Measurements from ENCODE around the gene FCGR3B.
"Not testable (repeated sequence)": the region's sequence is repeated elsewhere in the genome, so short reads cannot be mapped to it uniquely, and the experiment has no call there.

Gene FCGR3B

GRCh38 chr1:161631076-161631475 lies at the start of gene FCGR3B:
Gene FCGR3B (minus strand): TSS chr1:161631176. CDS start chr1:161631094, 82 bp downstream.
- TF ChIP-seq, protein P1, sequence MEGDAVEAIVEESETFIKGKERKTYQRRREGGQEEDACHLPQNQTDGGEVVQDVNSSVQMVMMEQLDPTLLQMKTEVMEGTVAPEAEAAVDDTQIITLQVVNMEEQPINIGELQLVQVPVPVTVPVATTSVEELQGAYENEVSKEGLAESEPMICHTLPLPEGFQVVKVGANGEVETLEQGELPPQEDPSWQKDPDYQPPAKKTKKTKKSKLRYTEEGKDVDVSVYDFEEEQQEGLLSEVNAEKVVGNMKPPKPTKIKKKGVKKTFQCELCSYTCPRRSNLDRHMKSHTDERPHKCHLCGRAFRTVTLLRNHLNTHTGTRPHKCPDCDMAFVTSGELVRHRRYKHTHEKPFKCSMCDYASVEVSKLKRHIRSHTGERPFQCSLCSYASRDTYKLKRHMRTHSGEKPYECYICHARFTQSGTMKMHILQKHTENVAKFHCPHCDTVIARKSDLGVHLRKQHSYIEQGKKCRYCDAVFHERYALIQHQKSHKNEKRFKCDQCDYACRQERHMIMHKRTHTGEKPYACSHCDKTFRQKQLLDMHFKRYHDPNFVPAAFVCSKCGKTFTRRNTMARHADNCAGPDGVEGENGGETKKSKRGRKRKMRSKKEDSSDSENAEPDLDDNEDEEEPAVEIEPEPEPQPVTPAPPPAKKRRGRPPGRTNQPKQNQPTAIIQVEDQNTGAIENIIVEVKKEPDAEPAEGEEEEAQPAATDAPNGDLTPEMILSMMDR (IDR thresholded peaks at IDR 0.05; ENCODE audit: extremely low read depth, insufficient read depth, missing control alignments), result no peak
- DNase-seq (ENCODE audit: low spot score), result no peak
- in situ Hi-C loops (cut with MboI; ENCODE audit: low pct_unique_long_range_greater_than_20kb, low sequenced_read_pairs, unreplicated experiment), result loop anchor here (25.0 kb wide), 1 partner anchor 106 kb away; the partner anchor contains the start of gene DUSP12

DNA sequence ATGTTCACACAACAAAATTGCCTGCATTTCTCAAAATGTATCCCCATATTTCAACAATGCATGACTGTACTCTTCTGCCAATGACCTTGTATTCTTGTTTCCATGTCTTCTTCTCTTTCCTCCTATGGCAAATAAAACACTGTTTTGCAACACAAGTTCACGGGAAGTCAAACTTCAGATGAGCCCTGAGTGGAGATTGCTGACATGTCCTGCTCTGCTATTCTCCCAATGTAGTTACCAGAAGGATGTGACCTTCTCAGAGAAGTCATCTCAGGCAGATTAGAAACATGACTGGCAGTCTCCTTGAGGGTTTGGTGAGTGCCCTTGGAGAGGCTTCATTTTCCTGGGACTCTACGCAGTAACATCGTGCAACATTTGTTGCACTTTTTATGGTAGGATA lies 47.5 kb upstream of the FCGR3B start:
- in situ Hi-C loops (cut with MboI; ENCODE audit: low pct_unique_long_range_greater_than_20kb, low sequenced_read_pairs, unreplicated experiment), result no loop called here
- TF ChIP-seq, protein P1 (IDR thresholded peaks at IDR 0.05; ENCODE audit: extremely low read depth, insufficient read depth, missing control alignments), result no peak
- DNase-seq (ENCODE audit: low spot score), result no peak

DNA sequence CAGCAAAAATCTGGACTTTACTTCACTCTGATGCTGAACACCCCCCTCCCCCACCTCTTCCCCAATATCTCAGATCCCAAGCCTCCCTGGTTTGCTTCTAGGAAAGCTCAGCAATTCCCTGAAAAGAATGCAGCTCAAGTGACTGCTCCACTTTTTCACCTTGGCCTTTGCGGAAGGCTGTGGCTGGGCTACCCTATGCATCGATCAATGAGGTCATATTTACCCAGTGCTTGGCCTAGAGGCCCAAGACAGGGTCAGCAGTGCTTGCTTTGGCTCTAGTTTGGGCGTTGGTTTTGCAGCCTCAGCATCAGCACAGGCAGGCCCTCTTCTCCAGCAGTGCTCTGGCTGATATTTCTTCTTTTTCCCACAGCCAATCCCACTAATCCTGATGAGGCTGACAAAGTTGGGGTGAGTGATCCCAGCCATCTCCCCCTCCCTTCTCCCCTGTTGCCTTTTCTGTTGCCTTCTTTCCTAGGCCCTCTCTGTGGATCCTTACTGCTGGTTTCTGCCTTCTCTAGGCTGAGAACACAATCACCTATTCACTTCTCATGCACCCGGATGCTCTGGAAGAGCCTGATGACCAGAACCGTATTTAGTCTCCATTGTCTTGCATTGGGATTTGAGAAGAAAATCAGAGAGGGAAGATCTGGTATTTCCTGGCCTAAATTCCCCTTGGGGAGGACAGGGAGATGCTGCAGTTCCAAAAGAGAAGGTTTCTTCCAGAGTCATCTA lies 46.1 kb upstream of the FCGR3B start:
- in situ Hi-C loops (cut with MboI; ENCODE audit: low pct_unique_long_range_greater_than_20kb, low sequenced_read_pairs, unreplicated experiment), result no loop called here

DNA sequence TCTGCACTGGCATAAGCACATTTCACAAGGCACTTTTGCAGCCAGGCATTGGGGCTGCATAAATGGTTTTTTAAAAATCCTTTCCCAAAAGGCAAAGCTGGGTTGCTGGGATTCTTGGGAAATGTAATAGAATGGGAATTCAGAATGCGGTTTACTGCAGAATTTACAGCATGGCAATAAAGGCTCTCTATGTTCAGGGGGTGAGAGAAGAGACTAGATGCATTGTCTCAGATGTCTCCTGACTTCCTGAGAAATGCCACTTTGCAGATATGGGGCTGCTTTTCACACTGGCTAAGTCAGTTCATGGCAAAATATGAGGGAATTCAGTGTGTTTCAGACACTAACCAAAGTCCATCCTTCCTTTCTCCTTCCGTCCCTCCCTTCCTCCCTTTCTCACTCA lies 45.5 kb upstream of the FCGR3B start:
- DNase-seq (ENCODE audit: low spot score), result no peak
- TF ChIP-seq, protein P1 (IDR thresholded peaks at IDR 0.05; ENCODE audit: extremely low read depth, insufficient read depth, missing control alignments), result no peak
- in situ Hi-C loops (cut with MboI; ENCODE audit: low pct_unique_long_range_greater_than_20kb, low sequenced_read_pairs, unreplicated experiment), result no loop called here

More for the DNA sequence above, 46.1 kb upstream of the FCGR3B start:
- TF ChIP-seq, protein P1 (IDR thresholded peaks at IDR 0.05; ENCODE audit: extremely low read depth, insufficient read depth, missing control alignments), result no peak
- DNase-seq (ENCODE audit: low spot score), result no peak

GRCh38 chr1:161674908-161675307 lies 43.9 kb upstream of the FCGR3B start:
- in situ Hi-C loops (cut with MboI; ENCODE audit: low pct_unique_long_range_greater_than_20kb, low sequenced_read_pairs, unreplicated experiment); DNase-seq (ENCODE audit: low spot score): not testable (repeated sequence)

- DNase-seq (ENCODE audit: low spot score); in situ Hi-C loops (cut with MboI; ENCODE audit: low pct_unique_long_range_greater_than_20kb, low sequenced_read_pairs, unreplicated experiment): not testable (repeated sequence)
Measured at GRCh38 chr1:161674447-161674846, 43.5 kb upstream of the FCGR3B start.

GRCh38 chr1:161673437-161673836 lies 42.5 kb upstream of the FCGR3B start:
- in situ Hi-C loops (cut with MboI; ENCODE audit: low pct_unique_long_range_greater_than_20kb, low sequenced_read_pairs, unreplicated experiment); DNase-seq (ENCODE audit: low spot score): not testable (repeated sequence)

- DNase-seq (ENCODE audit: low spot score); in situ Hi-C loops (cut with MboI; ENCODE audit: low pct_unique_long_range_greater_than_20kb, low sequenced_read_pairs, unreplicated experiment): not testable (repeated sequence)
Measured at GRCh38 chr1:161671045-161672020, 40.4 kb upstream of the FCGR3B start.

DNA sequence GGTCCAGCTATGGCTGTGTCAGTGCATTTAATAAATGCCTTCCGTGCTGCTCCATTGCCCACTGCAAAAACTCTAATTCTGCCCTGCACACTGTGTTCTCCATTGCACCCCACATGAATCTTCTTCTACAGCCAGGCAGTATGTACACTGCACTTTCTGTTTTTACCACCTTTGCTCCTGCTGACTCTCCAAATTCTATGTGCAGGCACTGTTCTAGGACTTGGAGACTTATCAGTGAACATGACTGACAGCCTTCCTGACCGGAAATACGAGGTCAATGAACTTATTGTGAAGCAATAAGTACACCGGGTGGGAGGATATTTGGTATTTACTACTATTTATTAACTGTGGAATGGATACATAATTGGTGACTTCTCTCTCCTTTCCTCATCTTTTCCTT lies 33.7 kb upstream of the FCGR3B start:
- DNase-seq (ENCODE audit: low spot score); in situ Hi-C loops (cut with MboI; ENCODE audit: low pct_unique_long_range_greater_than_20kb, low sequenced_read_pairs, unreplicated experiment): not testable (repeated sequence)

- in situ Hi-C loops (cut with MboI; ENCODE audit: low pct_unique_long_range_greater_than_20kb, low sequenced_read_pairs, unreplicated experiment); DNase-seq (ENCODE audit: low spot score): not testable (repeated sequence)
Measured at GRCh38 chr1:161663569-161663968, 32.6 kb upstream of the FCGR3B start.

GRCh38 chr1:161662684-161663339 lies 31.8 kb upstream of the FCGR3B start, which contains the start of gene FCGR2B:
Gene FCGR2B (plus strand): TSS chr1:161663143. CDS start chr1:161663242, 99 bp downstream.
- in situ Hi-C loops (cut with MboI; ENCODE audit: low pct_unique_long_range_greater_than_20kb, low sequenced_read_pairs, unreplicated experiment); DNase-seq (ENCODE audit: low spot score): not testable (repeated sequence)

Measured in GM13977 (cell line).